Sigmoid colon (tissue), 7 donors: Measurements from ENCODE around the gene DNAJC15. TPM values are rescaled to one million over a fixed set of nuclear protein-coding genes. Genes with fewer than 3 reads are reported as not detected.

Experiments used
- DNase-seq: peaks from one replicate; pipeline ENCODE4 v3.0.0-alpha.2; 2019
- H3K27ac ChIP-seq, 4 donors: fragments of 200-600 bp; sonication (generic); one replicate each; pipeline ENCODE4 v1.5.1; 2016 to 2019; ENCODE audit warnings: mild to moderate bottlenecking in 1 of 4
- H3K27me3 ChIP-seq, 3 donors: fragments of 200-600 bp; sonication (generic); one replicate each; pipeline ENCODE4 v1.5.1; 2019; ENCODE audit warnings: mild to moderate bottlenecking in 1 of 3
- H3K36me3 ChIP-seq, 4 donors: fragments of 200-600 bp; sonication (generic); one replicate each; pipeline ENCODE4 v1.5.1; 2016 to 2019
- H3K4me1 ChIP-seq, 4 donors: fragments of 200-600 bp; sonication (generic); one replicate each; pipeline ENCODE4 v1.5.1; 2017 to 2019
- H3K4me3 ChIP-seq, 4 donors: fragments of 200-600 bp; sonication (generic); one replicate each; pipeline ENCODE4 v1.5.1; 2017 to 2019; ENCODE audit warnings: mild to moderate bottlenecking in 2 of 4, moderate library complexity in 1 of 4
- H3K9me3 ChIP-seq, 4 donors: fragments of 200-600 bp in 3 of 4; sonication (generic) in 3 of 4; one replicate each; pipeline versions ENCODE4 v1.5.1 to v1.6.1; 2013 to 2019
- EP300 ChIP-seq, 4 donors: sonication (generic); formaldehyde crosslinking; IDR thresholded peaks; one replicate each; pipeline ENCODE4 v1.6.1; 2017; ENCODE audit warnings: antibody characterized with exemption in 4 of 4
- POLR2A ChIP-seq, 2 donors: fragments of 450-650 bp; IDR thresholded peaks; one replicate each; pipeline ENCODE4 v1.6.1; 2016; ENCODE audit warnings: antibody characterized with exemption in 2 of 2, mild to moderate bottlenecking in 2 of 2, moderate library complexity in 2 of 2
- POLR2AphosphoS5 ChIP-seq, 4 donors: sonication (generic); formaldehyde crosslinking; IDR thresholded peaks; one replicate each; pipeline ENCODE4 v1.6.1; 2017; ENCODE audit warnings: antibody characterized with exemption in 4 of 4
- WGBS, 2 donors: extraction: QIAGEN DNeasy Blood & Tissue Kit; methylation state at CpG; one replicate each; pipeline ENCODE4 v1.1.7; 2013; 5-methylcytosine and 5-hydroxymethylcytosine counted together
- intact Hi-C: fragments of 100-400 bp; cut with DNase I; formaldehyde crosslinking; loops from one replicate; pipeline ENCODE4 v1.15.1; 2023
- polyA plus RNA-seq, 3 donors: library from polyadenylated mRNA; stranded (reverse); fragments of 200-250 nt; gene quantifications; one replicate each; pipeline ENCODE4 v1.2.3, GENCODE V29; 2013
- total RNA-seq, 4 donors: library from RNA; depleted of rRNA; stranded (reverse); fragments of >200 nt; gene quantifications; one replicate each; pipeline ENCODE4 v1.1.0, GENCODE V29; 2016
- TF ChIP-seq, protein P1 (sequence below), 4 experiments: fragments of 450-650 bp in 3 of 4; fragments of 200-600 bp in 1 of 4; IDR thresholded peaks; one replicate each; pipeline ENCODE4 v1.5.1; 2016 to 2019; ENCODE audit warnings: antibody characterized with exemption in 4 of 4, mild to moderate bottlenecking in 3 of 4, moderate library complexity in 2 of 4
- donor health status: healthy with polysubstance abuse.
- donor health status: Bipolar disorder and iron deficiency.
- donor health status: healthy.

The DNAJC15 gene
- total and polyA plus RNA-seq, 7 donors = 13.6 to 38.8 (median 15.3) TPM

DNA sequence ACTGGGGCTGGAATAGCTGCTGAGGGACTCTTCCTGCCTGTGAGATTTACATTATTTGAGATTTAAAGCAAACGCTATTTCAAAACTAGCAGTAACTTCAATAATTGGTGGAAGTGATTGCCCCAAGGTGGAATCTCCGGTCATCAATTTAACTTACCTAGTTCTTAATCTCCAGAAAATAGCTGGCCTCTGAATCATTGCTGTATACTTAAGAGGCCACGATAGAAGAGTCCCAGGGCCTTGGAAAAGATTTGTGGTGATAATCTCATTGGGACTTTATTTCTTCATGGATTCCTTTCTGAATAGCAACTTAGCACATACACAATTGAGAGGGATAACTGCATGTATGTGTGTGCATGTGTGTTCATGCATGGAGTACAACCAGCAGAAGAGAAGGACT is 120.2 kb downstream of the DNAJC15 start:
- intact Hi-C loops = no loop called here
- WGBS, 2 donors = 60 to 63% methylated on average over 3 of the region's 3 CpGs

DNA sequence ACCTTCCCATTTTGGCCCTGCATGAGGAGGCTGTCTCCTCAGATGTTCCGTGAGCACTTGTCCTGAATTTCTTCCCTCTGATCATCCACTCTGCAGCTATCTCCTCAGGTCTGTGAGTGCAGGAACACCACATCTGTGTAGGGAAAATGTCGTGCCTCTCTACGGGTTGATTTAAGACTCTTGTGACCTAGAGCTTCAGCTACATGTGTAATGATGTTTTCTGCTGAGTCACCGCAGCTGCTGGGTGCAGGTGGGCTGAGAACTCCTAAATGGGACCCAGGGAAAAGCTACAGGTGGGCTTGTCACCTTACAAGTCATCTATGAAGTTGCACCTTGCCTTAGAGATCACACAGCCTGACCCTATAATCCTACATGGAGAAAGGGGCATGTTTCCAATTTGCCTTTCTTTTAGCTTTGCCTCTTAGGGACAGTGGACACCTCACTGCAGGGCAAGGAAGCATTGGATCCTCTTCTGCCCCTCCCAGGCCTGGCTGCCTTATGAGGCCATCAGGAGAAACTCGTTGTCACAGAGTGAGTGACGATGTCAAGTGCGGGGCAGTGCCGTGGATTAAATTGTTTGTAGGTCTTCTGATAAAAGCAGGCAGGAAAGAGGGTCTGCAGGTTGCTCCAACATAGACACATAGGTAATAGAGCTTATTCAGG is 122.3 kb downstream of the DNAJC15 start:
- no peak overlapping the region for H3K4me3 ChIP-seq
- no peak for DNase-seq
- no peaks in the 10 kb centered on the region for H3K27me3 ChIP-seq

More for the DNA sequence above, 120.2 kb downstream of the DNAJC15 start:
- no peaks in the 10 kb centered on the region for H3K27me3 ChIP-seq
- H3K9me3 ChIP-seq = no peaks in the 10 kb centered on the region
- H3K27ac ChIP-seq = no peak overlapping the region
- DNase-seq = no peak
- H3K4me3 ChIP-seq = no peak overlapping the region
- TF ChIP-seq POLR2AphosphoS5 (IDR thresholded peaks at IDR 0.05) (no peak), EP300 (IDR thresholded peaks at IDR 0.05) (no peak), POLR2A (IDR thresholded peaks at IDR 0.05) (no peak)
- TF ChIP-seq, protein P1, sequence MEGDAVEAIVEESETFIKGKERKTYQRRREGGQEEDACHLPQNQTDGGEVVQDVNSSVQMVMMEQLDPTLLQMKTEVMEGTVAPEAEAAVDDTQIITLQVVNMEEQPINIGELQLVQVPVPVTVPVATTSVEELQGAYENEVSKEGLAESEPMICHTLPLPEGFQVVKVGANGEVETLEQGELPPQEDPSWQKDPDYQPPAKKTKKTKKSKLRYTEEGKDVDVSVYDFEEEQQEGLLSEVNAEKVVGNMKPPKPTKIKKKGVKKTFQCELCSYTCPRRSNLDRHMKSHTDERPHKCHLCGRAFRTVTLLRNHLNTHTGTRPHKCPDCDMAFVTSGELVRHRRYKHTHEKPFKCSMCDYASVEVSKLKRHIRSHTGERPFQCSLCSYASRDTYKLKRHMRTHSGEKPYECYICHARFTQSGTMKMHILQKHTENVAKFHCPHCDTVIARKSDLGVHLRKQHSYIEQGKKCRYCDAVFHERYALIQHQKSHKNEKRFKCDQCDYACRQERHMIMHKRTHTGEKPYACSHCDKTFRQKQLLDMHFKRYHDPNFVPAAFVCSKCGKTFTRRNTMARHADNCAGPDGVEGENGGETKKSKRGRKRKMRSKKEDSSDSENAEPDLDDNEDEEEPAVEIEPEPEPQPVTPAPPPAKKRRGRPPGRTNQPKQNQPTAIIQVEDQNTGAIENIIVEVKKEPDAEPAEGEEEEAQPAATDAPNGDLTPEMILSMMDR (IDR thresholded peaks at IDR 0.05) = no peak
- no peaks in the 10 kb centered on the region for H3K36me3 ChIP-seq
- peaks cover 0 to 9% (median 0%) of the 10 kb centered on the region in 4 donors for H3K4me1 ChIP-seq

DNA sequence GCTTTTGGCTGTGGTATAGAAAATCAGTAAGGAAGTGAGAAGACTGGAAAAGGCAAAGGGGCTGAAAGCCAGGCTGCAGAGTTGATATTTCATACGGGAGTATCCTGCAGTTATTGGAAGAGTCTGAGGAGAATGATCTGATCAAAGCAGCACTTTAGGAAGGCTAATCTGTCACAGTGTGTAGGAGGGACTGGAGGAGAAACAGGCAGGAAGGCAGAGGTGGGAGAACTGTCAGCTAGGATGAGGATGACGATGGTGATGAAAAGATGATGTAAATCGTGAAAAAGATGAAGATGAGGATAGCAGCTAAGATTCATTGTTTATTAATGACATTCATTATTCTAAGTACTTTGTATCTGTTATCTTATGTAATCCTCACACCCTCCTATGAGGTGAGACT is 123.0 kb downstream of the DNAJC15 start:
- 81 to 84% methylated on average over 3 of the region's 3 CpGs for WGBS, 2 donors
- no peak for DNase-seq
- intact Hi-C loops = no loop called here

More for the DNA sequence above, 122.3 kb downstream of the DNAJC15 start:
- no peak for TF ChIP-seq POLR2A (IDR thresholded peaks at IDR 0.05)
- TF ChIP-seq, protein P1 (IDR thresholded peaks at IDR 0.05) = no peak
- TF ChIP-seq EP300 (IDR thresholded peaks at IDR 0.05) = no peak
- TF ChIP-seq POLR2AphosphoS5 (IDR thresholded peaks at IDR 0.05) = no peak
- no peaks in the 10 kb centered on the region for H3K9me3 ChIP-seq
- H3K36me3 ChIP-seq = no peaks in the 10 kb centered on the region
- intact Hi-C loops = no loop called here
- 67 to 69% methylated on average over 8 of the region's 8 CpGs for WGBS, 2 donors
- H3K4me1 ChIP-seq = no peaks in the 10 kb centered on the region
- no peak overlapping the region for H3K27ac ChIP-seq

DNA sequence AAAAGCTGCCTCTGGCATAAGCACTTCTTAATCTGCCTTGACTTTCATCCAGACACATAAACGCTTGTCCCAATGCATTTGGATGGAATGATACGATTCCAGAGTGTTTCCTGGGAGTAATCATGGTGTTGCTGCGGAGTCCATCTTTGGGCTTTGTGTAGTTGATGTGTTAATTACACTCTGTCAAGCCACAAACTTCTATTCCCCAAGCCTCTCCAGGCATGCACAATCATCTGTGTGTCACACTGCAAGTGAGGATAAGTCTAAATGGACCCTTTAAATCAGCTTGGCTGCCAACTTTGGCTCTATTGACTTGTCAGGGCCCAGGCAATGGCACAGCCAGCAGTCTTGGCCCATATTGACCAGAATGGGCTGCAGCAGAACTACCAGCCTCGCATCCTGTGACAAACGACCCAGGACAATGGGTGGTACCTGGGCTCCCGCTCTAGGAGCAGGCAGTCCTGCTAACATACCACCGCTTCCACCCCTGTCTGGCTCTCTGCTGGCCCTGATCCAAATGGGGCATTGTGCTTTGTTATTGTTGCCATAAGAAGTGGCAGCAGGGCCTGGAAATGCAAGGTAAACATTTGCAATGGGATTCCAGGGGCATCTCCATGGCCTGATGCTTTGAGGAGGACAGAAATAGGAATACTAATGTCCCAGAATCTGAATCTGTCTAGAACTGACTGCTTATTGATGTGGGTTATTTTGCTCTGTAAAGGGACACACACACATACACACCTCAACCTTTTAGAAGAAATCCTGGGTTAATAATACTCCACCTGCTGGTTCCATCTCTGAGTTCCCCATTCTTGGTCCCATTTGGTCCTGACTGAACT is 127.2 kb downstream of the DNAJC15 start:
- Histone ChIP-seq H3K27me3 (no peaks in the 10 kb centered on the region), H3K36me3 (no peaks in the 10 kb centered on the region), H3K4me1 (no peaks in the 10 kb centered on the region), H3K9me3 (no peaks in the 10 kb centered on the region), H3K27ac (no peak overlapping the region), H3K4me3 (no peak overlapping the region)
- TF ChIP-seq POLR2AphosphoS5 (IDR thresholded peaks at IDR 0.05) (no peak), EP300 (IDR thresholded peaks at IDR 0.05) (no peak), POLR2A (IDR thresholded peaks at IDR 0.05) (no peak)
- TF ChIP-seq, protein P1 (IDR thresholded peaks at IDR 0.05) = no peak
- intact Hi-C loops = no loop called here
- DNase-seq = no peak
- 80 to 84% methylated on average over 7 of the region's 7 CpGs for WGBS, 2 donors

More for the DNA sequence above, 123.0 kb downstream of the DNAJC15 start:
- no peaks in the 10 kb centered on the region for H3K27me3 ChIP-seq
- no peaks in the 10 kb centered on the region for H3K9me3 ChIP-seq
- H3K27ac ChIP-seq = no peak overlapping the region
- H3K4me3 ChIP-seq = no peak overlapping the region
- no peaks in the 10 kb centered on the region for H3K4me1 ChIP-seq
- TF ChIP-seq, protein P1 (IDR thresholded peaks at IDR 0.05) = no peak
- TF ChIP-seq POLR2AphosphoS5 (IDR thresholded peaks at IDR 0.05) (no peak), POLR2A (IDR thresholded peaks at IDR 0.05) (no peak), EP300 (IDR thresholded peaks at IDR 0.05) (no peak)
- no peaks in the 10 kb centered on the region for H3K36me3 ChIP-seq
